ENCODE results near the gene SLC38A1. TPM values are rescaled to one million over a fixed set of nuclear protein-coding genes. Genes with fewer than 3 reads are reported as not detected.
A peak's percentile ranks its signal among the peaks of the same experiment; 100 is the strongest.

The SLC38A1 gene
- total and polyA plus RNA-seq, 2 experiments from 2014 or later = 114 to 234 TPM

GRCh38 chr12:46159309-46159901 is 109.4 kb downstream of the SLC38A1 start:
- Mint-ChIP-seq H3K27ac (no peak overlapping the region), H3K9me3 (peaks cover 3% of the 10 kb centered on the region; the same call in 2 of the 3 replicates), H3K36me3 (ENCODE audit: low read depth) (no peaks in the 10 kb centered on the region), H3K27me3 (ENCODE audit: insufficient read depth, low read depth, poor library complexity) (no peaks in the 10 kb centered on the region), H3K4me3 (no peak overlapping the region), H3K4me1 (peaks cover 3% of the 10 kb centered on the region; the same call in 2 of the 3 replicates)
- no peaks in the 10 kb centered on the region for H3F3A ChIP-seq (replicated peaks; ENCODE audit: low read depth)
- no peaks in the 10 kb centered on the region for H3K36me3 ChIP-seq (ENCODE audit: insufficient read depth)
- DNase-seq (ENCODE audit: low spot score) (no peak), ATAC-seq (no peak)
- H3K4me2 ChIP-seq = no peak overlapping the region
- no peaks in the 10 kb centered on the region for H3K9me2 ChIP-seq (ENCODE audit: insufficient read depth)
- no peaks in the 10 kb centered on the region for H4K20me1 ChIP-seq (replicated peaks; ENCODE audit: insufficient read depth)
- 0 out of 2 replicates have a peak overlapping the region, but pooled peaks have one; percentile 14 for H2AFZ ChIP-seq
- H3K4me1 ChIP-seq (ENCODE audit: insufficient read depth) = no peaks in the 10 kb centered on the region
- no peaks in the 10 kb centered on the region for H3K27me3 ChIP-seq (ENCODE audit: insufficient read depth)
- H3K79me2 ChIP-seq (replicated peaks; ENCODE audit: insufficient read depth) = no peaks in the 10 kb centered on the region
- no peak overlapping the region for H3K27ac ChIP-seq (ENCODE audit: low read depth)
- TF ChIP-seq EZH2 (IDR thresholded peaks at IDR 0.05; ENCODE audit: low read depth, unreplicated experiment) (no peak), ETS1 (IDR thresholded peaks at IDR 0.05) (no peak), CTCF (conservative IDR thresholded peaks at IDR 0.05; ENCODE audit: low read depth in 2 of 2) (no peak), CREB1 (CRISPR knock-in tag; IDR thresholded peaks at IDR 0.05; ENCODE audit: low read depth) (no peak), EZH2phosphoT487 (IDR thresholded peaks at IDR 0.05; ENCODE audit: unreplicated experiment) (no peak), ZNF331 (CRISPR knock-in tag; IDR thresholded peaks at IDR 0.05; ENCODE audit: low read depth) (no peak), ZNF114 (CRISPR knock-in tag; IDR thresholded peaks at IDR 0.05) (no peak), REST (IDR thresholded peaks at IDR 0.05; ENCODE audit: unreplicated experiment) (no peak), NANOG (IDR thresholded peaks at IDR 0.05; ENCODE audit: borderline replicate concordance) (no peak), JUNB (IDR thresholded peaks at IDR 0.05; ENCODE audit: unreplicated experiment) (no peak), POLR2AphosphoS5 (IDR thresholded peaks at IDR 0.05; ENCODE audit: low read depth) (no peak), STAT1 (IDR thresholded peaks at IDR 0.05; ENCODE audit: unreplicated experiment) (no peak)
- TF ChIP-seq, protein P1, sequence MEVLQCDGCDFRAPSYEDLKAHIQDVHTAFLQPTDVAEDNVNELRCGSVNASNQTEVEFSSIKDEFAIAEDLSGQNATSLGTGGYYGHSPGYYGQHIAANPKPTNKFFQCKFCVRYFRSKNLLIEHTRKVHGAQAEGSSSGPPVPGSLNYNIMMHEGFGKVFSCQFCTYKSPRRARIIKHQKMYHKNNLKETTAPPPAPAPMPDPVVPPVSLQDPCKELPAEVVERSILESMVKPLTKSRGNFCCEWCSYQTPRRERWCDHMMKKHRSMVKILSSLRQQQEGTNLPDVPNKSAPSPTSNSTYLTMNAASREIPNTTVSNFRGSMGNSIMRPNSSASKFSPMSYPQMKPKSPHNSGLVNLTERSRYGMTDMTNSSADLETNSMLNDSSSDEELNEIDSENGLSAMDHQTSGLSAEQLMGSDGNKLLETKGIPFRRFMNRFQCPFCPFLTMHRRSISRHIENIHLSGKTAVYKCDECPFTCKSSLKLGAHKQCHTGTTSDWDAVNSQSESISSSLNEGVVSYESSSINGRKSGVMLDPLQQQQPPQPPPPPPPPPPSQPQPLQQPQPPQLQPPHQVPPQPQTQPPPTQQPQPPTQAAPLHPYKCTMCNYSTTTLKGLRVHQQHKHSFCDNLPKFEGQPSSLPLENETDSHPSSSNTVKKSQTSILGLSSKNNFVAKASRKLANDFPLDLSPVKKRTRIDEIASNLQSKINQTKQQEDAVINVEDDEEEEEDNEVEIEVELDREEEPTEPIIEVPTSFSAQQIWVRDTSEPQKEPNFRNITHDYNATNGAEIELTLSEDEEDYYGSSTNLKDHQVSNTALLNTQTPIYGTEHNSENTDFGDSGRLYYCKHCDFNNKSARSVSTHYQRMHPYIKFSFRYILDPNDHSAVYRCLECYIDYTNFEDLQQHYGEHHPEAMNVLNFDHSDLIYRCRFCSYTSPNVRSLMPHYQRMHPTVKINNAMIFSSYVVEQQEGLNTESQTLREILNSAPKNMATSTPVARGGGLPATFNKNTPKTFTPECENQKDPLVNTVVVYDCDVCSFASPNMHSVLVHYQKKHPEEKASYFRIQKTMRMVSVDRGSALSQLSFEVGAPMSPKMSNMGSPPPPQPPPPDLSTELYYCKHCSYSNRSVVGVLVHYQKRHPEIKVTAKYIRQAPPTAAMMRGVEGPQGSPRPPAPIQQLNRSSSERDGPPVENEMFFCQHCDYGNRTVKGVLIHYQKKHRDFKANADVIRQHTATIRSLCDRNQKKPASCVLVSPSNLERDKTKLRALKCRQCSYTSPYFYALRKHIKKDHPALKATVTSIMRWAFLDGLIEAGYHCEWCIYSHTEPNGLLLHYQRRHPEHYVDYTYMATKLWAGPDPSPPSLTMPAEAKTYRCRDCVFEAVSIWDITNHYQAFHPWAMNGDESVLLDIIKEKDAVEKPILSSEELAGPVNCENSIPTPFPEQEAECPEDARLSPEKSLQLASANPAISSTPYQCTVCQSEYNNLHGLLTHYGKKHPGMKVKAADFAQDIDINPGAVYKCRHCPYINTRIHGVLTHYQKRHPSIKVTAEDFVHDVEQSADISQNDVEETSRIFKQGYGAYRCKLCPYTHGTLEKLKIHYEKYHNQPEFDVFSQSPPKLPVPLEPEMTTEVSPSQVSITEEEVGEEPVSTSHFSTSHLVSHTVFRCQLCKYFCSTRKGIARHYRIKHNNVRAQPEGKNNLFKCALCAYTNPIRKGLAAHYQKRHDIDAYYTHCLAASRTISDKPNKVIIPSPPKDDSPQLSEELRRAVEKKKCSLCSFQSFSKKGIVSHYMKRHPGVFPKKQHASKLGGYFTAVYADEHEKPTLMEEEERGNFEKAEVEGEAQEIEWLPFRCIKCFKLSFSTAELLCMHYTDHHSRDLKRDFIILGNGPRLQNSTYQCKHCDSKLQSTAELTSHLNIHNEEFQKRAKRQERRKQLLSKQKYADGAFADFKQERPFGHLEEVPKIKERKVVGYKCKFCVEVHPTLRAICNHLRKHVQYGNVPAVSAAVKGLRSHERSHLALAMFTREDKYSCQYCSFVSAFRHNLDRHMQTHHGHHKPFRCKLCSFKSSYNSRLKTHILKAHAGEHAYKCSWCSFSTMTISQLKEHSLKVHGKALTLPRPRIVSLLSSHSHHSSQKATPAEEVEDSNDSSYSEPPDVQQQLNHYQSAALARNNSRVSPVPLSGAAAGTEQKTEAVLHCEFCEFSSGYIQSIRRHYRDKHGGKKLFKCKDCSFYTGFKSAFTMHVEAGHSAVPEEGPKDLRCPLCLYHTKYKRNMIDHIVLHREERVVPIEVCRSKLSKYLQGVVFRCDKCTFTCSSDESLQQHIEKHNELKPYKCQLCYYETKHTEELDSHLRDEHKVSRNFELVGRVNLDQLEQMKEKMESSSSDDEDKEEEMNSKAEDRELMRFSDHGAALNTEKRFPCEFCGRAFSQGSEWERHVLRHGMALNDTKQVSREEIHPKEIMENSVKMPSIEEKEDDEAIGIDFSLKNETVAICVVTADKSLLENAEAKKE (CRISPR knock-in tag; IDR thresholded peaks at IDR 0.05) = no peak
- no peak overlapping the region for H3K4me3 ChIP-seq

Measured in GM23338 (cell line).